HG03139 (cell line): ENCODE data around the gene TRMT1.

Experiments
- ATAC-seq: cut with Tn5 transposase; IDR thresholded peaks from one replicate; pipeline ENCODE4 v1.9.1; 2021; ENCODE audit not compliant: unreplicated experiment

TRMT1 gene

DNA sequence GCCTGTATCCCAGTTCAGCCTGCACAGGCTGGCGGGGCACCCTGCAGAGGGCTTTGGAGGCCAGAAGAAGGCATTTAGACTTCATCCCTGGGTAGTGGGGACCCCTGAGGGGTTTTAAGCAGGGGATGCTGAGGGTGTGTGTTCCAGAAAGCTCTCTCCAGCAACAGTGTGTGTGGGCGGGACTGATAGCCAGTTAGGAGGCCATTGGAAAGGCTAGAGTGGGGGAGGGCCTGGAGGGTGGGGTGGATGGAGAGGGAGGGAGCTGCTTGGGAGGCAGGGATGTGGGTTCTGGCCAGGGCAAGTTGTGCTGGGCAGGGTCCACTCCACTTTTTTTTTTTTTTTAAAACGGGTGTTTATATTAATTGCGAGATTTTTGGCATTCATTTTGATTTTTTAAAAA lies 42.2 kb downstream of the TRMT1 start:
- no peak for ATAC-seq

DNA sequence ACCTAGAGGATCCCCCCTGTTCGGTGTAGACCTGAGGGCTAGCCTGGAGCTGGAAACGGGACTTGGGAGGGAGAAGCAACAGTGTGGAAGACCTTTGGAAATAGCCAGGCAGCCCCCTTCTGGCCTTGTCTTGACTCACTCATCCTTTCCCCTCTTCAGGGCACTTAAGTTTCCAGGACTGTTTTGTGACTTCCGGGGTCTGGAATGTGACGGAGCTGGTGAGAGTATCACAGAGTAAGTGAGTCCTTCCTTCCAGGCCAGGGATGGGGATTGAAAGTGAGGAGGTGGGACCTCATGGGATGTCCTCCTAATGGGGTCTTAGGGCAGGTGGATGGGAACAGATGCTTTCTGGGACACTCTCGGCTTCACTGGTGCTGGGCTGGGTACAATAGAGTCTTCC lies 43.3 kb downstream of the TRMT1 start:
- no peak for ATAC-seq

DNA sequence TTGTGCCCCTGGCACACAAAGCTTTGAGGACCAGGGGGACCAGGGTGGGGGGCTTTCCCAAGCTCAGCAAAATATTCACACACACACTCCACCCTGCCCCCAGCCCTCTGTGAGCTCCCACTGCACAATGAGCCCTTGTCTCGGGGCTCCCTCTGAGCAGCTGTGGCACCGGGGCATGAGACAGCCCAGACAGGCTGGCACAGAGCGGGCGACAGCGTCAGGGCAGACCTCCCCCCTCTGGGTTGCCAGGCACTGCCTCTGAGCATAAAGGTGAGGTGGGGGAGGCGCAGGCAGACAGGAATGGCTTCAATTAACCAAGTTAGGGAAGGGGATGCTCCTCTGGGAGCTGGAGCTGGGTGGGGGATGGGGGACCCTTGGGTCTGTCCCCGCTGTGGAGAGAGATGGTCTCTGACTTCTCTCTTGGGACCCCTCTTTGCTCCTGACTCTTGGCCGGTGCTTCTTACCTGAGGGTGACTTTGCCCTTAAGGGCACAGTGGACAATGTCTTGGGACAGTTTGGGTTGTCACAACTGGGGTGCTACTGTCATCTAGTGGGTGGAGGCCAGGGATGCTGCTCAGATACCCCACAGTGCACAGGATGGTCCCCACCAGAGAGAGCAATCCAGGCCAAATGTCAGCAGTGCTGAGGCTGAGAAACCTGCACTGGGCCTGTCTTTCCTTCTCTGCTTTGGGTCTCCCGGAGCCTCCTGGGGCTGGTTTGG lies 44.2 kb downstream of the TRMT1 start:
- no peak for ATAC-seq

DNA sequence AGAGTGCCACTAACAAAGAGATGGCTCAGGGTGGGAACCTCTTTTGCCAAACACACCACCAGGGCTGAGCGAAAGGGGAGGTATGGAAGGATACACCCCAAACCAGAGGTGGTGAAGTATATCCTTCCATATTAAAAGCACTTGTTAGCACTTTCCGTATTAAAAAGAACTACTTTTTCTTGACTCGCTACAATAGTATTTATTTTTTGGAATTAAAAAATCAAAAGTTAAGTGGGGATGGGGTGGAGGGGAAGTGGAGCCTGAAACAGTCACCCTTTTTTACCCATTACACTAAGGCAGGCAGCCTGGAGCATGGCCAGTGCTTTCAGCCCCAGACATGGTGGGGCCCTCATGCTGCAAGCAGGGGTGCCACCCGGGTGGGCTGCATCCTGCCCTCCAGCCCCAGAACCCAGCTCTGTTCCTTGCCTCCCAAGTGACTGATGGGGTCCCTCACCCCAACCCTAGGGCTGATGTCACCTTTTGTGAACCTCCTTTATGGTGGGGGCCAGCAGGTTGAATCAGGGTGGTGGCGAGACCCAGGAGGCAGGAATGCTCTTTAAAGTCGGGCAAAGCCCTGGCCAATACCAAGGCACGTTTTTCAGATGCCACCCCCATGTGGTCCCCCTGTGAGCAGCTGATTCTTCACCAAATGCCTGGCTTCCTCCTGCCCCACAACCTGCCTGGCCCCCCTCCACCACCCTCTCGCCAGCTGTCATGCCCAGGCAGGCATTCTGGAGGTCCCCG lies 44.9 kb downstream of the TRMT1 start:
- ATAC-seq: no peak

DNA sequence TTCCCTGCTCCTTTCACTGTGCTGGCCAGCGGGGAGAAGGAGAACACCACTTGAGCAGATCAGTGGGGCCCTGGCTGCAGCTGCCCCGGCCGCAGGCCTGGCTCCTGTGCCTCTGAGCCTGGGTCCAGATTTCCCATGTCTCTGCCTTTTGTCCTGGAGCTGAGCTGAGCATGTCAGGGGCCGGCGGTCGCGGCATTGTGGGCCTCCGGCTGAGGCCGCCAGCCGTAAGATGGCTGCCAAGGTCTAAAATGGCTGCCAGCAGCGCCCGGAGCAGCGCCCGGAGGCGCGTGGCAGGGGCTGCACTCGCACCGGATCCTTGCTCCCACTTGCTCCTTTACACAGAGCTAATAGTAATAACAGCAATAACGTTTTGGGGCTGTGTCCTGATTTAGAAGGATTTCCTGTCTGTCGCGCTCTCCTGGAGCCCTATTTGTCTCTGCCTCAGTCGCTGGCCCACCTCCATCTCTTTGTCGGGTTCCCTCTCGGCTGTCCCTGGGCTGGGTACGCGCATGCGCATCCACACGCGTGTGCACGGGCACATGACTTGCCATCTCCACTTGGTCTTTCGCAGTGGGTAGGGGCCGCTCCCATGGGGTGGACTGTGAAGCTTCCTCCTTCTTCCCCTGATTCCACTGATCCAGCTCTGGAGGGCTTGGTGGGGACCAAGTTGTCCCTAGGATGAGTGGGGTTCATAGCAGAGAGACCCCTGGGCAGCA lies 46.0 kb downstream of the TRMT1 start:
- no peak for ATAC-seq

DNA sequence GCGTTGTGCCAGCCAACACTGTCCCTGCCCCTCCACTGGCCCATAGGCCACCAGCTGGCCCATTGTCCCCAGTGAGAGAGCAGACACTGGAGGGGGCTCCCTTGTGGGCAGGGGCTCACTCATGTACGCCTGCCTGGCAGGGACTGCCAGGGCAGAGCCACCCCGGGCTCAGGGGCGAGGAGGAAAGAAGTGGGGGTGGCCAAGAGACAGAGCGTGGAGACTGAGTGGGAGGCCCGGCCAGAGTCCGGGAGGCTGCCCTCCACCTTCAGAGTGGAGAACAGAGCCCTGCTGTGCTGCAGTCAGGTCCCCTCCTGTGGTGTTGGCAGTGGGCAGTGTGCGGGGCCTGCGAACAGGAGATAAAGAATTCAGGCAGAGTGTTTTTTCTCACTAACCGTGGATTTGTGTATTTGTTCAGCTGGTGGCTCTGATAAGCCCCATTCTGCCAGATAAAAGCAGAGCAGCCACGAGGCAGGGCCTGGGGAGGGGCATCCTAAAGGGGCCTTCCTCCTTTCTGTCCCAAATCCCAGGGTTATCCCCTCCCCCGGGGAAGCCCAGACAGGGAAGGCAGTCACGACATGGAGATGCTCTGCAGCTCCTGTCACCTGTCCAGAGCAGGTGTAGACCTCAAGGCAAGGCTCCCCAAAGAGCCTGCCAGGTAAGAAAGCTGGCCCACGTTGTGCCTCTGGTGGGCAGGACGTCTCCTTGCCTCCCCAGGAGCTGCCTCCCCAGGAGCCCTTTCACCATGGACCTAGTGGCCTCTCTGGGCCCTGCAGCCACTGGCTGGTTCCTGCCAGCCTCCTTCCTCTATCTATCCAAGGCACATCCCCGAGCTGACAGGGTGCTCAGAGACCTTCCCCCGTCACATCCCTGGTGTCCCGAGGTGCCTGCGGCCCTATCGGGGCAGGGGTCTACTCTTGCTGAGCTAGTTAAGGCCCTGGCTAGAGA lies 46.9 kb downstream of the TRMT1 start:
- no peak for ATAC-seq

DNA sequence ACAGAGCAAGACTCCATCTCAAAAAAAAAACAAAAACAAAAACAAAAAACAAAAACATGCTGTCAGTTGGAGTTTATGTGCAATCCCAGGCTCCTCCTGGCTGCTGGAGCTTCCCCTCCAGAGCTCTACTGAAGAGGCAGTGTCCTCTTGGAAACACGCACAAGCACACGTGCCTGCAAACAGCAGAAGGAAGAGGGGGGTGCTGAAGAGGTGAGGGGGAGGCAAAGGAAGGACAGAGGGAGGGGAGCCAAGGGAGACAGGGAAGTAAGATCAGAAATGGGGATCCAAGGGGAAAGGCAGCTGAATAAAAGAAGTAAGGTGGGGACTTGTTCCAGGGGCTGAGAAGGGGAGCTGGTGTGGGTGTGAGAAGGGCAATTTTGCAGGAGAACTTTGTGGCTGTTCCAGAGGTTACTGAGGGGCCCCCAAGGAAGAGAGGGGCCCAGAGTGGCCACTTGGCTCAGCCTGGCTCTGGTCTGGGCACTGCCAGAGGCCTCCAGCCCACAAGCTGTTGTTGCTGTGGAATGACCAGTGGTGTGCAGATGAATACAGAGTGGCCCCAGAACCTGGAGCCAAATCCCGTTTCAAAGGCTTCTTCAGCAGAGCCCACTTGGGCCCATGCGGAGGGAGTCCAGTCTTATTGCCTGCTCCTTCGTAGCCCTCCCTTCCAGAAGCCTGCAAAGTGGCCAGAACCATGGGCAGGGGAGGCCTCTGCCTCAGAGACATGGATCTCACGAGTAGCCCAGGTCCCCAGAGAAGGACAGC lies 48.3 kb downstream of the TRMT1 start:
- ATAC-seq: no peak

DNA sequence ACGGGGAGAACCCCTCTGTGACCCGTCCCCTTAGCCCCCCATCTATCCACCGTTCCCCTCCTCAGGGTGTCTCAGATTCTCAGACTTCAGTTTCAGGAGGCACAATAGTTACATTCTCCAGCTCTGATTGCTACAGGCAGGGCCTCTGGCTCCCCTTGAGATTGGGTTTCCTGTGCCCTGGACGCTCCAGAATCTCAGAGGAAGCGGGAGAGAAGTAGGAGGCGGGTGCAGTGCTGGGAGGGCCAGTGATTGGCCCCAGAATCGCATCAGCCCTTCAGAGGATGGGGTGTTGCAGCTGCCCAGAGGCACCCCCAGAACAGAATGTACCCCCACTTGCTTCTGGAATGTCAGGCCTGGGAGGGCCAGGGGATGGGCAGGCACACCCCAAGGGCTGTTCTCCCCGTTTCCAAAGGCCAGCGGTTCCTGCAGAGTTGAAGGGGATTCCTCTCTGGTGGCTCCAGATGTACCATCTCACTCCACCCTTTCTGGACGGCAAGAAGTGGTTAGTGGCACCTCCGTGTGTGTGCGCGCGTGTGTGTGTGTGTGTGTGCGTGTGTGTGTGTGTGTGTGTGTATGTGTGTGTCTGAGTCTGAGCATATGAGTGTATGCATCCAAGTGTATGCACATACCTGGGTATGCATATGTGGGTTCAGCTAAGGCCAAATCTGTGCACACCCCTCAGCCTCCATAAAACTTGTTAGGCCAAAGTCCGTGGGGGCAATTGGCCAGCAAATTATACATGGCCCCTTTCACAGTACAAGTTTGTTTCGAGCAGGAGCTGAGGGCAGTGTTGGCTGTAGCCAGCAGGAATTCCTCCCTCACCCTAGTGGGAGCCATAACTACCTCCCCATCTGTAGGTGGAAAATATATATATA lies 49.4 kb downstream of the TRMT1 start:
- ATAC-seq: no peak

DNA sequence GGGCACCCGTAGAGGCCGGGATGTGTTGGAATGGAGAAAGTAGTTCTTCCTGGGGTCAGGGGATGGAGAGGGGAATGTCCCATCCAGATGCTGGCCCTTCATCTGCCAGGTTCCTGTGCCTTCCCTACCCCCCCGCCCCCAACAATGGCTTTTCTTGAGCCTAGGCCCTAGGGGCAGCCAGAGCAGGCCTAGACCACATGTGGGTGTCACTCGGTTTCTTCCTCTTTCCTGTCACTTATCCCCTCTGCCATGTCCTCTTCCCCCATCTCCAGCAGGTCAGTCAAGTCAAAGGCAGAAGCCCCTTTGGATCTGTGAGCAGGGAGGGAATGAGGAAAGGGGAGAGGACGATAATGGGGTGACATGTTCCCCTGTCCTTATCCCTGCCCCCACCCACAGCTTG lies 50.3 kb downstream of the TRMT1 start:
- no peak for ATAC-seq

DNA sequence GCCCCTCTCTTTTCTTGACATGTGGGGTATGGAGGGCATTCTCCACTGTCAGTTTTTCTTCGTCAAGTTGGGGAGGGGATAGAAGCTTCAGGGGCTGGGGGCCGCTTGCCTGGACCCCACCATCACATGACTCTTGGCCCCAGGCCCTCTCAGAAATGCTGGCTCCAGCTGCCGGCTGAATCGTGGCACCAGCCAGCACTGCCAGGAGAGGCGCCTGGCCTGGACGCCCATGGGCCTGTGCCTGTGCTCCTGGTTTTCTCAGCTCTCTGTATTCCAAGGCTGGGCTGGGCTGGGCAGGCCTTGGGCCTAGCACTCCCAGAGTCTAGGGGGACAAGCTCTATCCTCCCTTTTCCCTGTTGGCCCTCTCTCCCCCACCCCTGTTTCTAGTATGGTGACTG lies 52.4 kb downstream of the TRMT1 start:
- ATAC-seq: no peak

DNA sequence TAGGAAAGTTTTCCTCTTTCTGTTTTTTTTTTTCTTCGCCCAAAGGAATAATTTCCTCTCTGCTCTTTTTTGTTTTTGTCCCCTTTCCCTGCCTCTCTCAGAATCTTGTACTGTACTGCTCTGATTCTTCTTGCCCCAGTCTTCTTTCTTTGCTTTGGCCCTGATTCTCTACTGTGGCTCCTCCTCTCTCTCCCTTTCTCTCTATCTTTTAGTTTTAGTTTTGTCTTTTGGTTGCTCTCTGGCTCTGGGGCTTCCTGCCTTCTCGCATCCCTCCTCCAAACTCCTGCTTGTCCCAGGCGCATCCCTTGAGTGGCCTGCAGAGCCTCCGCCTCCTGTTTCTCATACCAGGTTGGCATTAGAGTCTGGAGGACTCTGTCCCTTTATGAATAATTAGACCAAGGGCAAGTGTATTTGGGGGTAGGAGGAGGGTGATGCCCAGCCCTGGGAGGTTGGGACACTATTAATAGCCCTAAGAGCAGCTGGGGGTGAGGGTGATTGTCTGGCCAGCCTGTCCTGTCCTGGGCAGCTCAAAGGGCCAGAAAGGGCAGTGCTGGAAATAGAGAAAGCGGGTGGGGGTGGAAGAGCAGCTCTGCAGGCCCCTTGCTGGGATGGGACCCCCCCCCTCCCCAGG lies 53.0 kb downstream of the TRMT1 start:
- no peak for ATAC-seq

DNA sequence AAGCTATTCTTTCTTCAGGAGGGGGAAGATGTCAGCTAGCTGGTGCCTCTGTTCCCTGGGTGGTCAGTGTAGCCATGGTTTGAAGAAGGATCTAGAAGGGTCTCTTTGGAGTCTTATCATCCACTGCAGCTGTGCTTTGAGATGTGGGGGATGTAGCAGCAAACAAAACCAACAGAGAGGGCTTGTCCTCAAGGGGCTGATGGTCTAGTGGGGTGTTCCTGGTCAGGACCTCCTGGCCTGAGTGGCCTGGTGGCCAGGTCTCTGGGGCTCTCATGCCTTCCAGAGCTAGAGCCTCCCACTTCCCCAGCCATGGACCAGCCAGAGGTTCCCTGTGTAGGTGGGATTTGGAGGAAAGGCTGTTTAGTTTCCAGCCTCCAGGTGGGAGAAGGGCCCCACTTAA lies 54.2 kb downstream of the TRMT1 start:
- ATAC-seq: no peak

DNA sequence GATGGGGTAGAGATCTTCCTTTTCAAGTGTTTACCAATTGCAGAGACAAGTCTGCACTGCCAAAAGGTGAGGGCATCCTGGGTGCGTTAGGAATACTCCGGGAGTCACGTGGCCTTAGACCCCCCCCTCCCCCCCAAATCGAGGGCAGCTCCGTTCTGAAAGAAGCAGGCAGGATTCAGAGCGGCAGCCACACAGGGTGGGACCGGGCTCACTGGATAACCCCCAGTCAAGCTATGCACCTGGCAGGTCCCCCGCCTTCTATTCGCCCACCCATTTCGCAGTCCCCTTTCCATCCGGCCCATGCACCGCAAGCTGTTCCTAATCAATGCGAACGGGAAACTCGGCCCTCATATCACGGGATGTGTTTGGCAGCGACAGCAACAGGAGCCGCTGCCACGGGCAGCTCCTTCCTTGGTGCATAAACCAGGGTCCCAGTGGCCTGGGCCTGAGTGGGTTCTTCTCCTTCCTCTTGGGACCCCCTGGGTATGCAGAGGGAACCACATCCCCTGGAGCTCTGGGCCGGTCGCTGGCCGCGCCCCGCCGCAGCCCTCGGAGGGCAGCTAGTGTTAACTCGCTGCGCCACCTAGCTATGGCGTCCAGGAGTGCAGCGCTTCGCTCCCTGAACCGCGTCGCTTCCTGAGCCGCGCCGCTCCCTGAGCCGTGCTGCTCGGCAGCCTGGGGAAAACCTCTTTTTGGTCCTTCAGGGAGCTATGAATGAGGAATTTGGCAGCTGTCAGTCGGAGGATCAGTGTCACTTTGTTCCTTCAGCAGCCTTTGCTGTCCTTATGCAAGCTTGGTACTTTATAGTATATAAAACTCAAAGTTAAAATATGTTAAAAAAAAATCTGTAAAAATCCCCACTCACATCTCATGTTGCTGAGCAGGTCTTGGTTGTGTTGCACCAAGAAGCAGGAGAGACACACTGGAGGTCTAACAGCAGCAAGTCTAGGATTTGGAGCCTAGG lies 55.3 kb downstream of the TRMT1 start:
- ATAC-seq: no peak

DNA sequence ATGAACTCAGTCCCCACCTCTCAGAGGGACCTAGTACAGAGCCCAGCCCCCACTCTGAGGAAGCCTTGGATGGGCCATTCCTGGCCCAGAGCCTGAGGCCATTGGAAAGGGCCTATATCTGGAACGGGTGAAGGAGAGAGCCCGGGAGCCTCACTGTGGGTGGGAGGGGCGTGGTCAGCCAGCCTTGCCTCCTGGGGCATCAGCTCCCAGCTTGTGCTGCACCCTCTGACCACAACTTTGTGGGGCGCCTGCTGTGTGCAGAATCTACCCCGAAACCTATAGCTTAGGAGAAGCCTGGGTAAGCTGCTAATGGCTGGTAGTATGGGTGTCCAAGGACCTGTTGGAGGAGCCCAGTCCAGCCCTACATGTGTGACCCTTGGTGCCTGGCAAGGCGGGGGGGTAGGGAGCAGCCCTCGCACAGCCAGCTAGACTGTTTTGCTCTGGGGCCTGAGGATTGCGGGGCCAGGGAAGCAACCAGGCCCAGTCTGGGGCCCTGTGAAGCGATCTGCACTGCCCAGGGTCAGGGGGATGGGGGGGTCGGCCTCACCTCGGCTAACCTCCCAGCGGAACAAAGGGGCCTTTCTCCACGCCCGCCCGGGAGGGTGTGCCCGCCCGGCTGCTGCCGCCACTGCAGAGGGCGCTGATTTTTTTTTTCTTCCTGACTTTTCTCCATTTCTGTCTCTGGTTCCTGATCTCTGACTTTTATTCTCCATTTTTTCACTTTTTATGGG lies 56.1 kb downstream of the TRMT1 start:
- no peak for ATAC-seq

DNA sequence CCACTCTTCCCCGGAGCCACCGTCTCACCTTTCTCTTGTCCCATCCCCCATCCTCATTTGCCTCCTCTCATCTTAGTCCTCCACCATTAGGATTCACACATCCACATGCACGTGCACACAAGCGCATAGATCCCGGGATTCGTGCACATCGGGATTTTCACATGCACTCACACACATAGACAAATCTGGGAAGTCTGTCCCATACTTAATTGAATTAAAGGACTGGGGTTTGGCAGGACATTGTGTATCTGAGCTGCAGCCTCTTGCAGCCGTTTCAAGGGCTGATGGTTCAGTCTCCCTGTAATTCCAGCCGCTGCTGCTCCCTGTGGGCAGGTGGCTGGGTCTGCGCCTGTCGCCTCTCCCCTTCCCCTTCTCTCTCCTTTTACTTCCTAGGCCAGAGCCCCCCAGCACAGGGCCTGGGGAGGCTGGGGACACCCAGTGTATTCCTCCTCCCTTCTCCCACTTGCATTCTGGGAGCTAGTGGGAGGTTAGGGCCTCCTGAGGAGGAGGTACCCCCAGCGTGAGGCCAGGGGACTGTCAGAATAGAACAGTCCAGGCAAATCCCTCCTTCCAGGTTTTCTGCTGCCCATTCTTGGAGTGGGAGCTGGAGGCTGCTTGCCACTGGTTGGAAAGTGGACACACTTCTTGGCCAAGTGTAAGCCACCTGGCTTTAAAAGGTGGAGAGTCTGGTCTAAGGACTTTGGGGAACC lies 57.4 kb downstream of the TRMT1 start:
- no peak for ATAC-seq

DNA sequence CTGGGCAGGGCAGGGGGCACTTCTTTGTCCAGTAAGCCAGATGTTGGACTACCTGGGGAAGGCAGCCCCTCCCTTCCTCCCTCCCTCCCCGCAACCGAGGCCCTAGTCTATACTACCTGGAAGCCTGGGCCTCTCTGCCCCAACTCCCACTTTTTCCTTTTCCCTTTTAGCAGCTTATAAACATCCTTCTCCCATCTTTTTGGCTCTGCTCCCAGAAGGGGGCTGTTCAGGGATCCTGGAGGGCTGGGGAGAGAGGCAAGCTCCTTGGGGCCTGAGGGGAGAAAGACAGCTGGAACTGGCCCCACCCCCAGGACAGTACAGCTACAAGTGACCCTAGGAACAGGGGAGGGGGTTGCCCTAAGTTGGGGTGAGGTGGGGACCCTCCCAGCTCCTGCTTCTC lies 58.8 kb downstream of the TRMT1 start:
- ATAC-seq: no peak
